Neutrophil (primary cell): ENCODE results near the gene ARL5A.

Source experiments
- H3K27ac ChIP-seq: fragments of 200-600 bp; sonication (generic); 2 replicates; pipeline ENCODE4 v1.5.1; 2016; ENCODE audit warnings: mild to moderate bottlenecking, moderate library complexity
- H3K27me3 ChIP-seq: fragments of 200-600 bp; sonication (generic); 2 replicates; pipeline ENCODE4 v1.6.0; 2016; ENCODE audit warnings: mild to moderate bottlenecking
- H3K36me3 ChIP-seq: fragments of 200-600 bp; sonication (generic); 2 replicates; pipeline ENCODE4 v1.5.1; 2017
- H3K4me1 ChIP-seq, 2 experiments: fragments of 200-600 bp in 1 of 2; sonication (generic) in 1 of 2; 1 replicate in 1 of 2; 2 replicates in 1 of 2; pipeline versions ENCODE4 v1.5.1 to v1.6.1; 2013 to 2016; ENCODE audit warnings: low read depth in 1 of 2, low read length in 1 of 2, mild to moderate bottlenecking in 1 of 2, moderate library complexity in 1 of 2; ENCODE audit not compliant: control insufficient read depth in 1 of 2, insufficient read depth in 1 of 2
- H3K4me3 ChIP-seq, 2 experiments: fragments of 200-600 bp in 1 of 2; sonication (generic) in 1 of 2; 1 replicate in 1 of 2; 2 replicates in 1 of 2; pipeline ENCODE4 v1.5.1; 2013 to 2016; ENCODE audit warnings: low read depth in 1 of 2, low read length in 1 of 2, mild to moderate bottlenecking in 1 of 2, moderate library complexity in 1 of 2
- H3K9me3 ChIP-seq: fragments of 200-600 bp; sonication (generic); 2 replicates; pipeline ENCODE4 v1.5.1; 2016
- TF ChIP-seq, protein P1 (sequence below): fragments of 200-600 bp; sonication (generic); IDR thresholded peaks from 2 replicates; pipeline ENCODE4 v1.5.1; 2016; ENCODE audit warnings: antibody characterized with exemption

The ARL5A gene

DNA sequence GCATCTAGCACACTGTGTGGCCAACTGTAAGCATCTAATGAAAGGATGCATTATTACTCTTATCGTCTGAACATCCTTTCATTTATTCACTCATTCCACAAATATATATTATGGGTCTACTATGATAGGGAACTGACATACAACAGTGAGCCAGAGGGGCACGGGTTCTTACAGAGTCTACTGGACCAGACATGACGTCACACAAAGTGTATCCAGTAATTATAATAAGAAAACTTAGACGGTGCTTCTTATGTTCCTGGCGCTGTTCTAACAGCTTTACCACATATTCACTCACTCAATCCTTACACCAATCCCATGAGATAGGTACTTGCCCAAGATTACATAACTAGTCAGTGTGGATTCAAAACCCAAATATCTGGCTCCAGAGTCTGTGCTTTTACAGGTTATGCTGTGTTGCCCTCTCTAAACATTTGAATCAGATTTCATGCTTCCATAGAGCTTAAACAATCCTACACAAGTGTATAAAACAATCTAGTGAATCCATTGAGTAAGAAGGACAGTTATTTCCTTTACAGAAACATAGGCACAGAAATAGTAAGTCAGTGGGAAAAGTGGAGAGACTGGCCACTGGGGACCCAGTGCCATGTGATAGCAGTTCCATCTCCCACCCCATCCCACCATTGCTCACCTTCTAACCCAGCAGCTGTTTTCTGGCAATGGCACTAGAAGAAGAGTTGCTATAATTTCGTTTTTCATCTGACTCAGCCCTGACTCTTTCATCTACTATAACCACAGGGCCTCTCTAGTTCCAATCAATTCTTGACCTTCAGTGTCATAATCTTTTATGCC lies 24.2 kb upstream of the ARL5A start:
- TF ChIP-seq, protein P1, sequence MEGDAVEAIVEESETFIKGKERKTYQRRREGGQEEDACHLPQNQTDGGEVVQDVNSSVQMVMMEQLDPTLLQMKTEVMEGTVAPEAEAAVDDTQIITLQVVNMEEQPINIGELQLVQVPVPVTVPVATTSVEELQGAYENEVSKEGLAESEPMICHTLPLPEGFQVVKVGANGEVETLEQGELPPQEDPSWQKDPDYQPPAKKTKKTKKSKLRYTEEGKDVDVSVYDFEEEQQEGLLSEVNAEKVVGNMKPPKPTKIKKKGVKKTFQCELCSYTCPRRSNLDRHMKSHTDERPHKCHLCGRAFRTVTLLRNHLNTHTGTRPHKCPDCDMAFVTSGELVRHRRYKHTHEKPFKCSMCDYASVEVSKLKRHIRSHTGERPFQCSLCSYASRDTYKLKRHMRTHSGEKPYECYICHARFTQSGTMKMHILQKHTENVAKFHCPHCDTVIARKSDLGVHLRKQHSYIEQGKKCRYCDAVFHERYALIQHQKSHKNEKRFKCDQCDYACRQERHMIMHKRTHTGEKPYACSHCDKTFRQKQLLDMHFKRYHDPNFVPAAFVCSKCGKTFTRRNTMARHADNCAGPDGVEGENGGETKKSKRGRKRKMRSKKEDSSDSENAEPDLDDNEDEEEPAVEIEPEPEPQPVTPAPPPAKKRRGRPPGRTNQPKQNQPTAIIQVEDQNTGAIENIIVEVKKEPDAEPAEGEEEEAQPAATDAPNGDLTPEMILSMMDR: no peak
- Histone ChIP-seq H3K27ac (no peak overlapping the region), H3K9me3 (no peaks in the 10 kb centered on the region), H3K27me3 (no peaks in the 10 kb centered on the region), H3K4me3 (no peak overlapping the region), H3K36me3 (no peaks in the 10 kb centered on the region), H3K4me1 (no peaks in the 10 kb centered on the region)

- H3K36me3 ChIP-seq: no peaks in the 10 kb centered on the region
- TF ChIP-seq, protein P1: no peak
- H3K4me3 ChIP-seq: no peak overlapping the region
- H3K27me3 ChIP-seq: no peaks in the 10 kb centered on the region
- H3K9me3 ChIP-seq: no peaks in the 10 kb centered on the region
- H3K4me1 ChIP-seq: no peaks in the 10 kb centered on the region
- no peak overlapping the region for H3K27ac ChIP-seq
Observed at GRCh38 chr2:151851761-151852160, 23.5 kb upstream of the ARL5A start.

DNA sequence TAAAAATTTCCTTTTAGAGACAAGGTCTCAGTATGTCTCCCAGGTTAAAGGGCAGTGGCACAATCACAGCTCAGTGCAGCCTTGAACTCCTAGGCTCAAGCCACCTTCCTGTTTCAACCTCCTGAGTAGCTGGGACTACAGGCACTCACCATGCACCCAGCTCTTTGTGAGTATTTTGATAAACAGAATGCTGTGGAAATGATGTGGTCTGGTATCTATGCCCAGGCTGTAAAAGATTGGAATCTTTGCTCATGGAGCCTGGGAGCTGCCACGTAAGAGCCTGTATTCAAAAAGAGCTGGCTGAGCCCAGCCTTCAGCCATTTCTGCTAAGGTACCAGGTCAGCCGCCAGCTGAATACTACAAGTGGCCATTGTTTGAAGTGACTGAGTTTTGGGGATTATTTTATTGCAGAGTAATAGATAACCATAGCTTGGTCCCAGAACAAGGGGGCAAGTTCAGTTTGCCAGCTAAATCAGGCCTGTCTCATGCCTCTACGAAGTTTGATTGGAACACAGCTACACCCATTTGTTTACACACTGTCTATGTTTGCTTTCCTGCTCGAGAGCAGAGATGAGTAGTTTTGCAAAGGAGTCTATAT lies 21.3 kb upstream of the ARL5A start:
- Histone ChIP-seq H3K27ac (no peak overlapping the region), H3K9me3 (no peaks in the 10 kb centered on the region), H3K27me3 (no peaks in the 10 kb centered on the region), H3K4me1 (no peaks in the 10 kb centered on the region), H3K36me3 (no peaks in the 10 kb centered on the region), H3K4me3 (no peak overlapping the region)
- TF ChIP-seq, protein P1: no peak

- H3K4me3 ChIP-seq: no peak overlapping the region
- H3K4me1 ChIP-seq: no peaks in the 10 kb centered on the region
- no peaks in the 10 kb centered on the region for H3K9me3 ChIP-seq
- TF ChIP-seq, protein P1: no peak
- no peak overlapping the region for H3K27ac ChIP-seq
- no peaks in the 10 kb centered on the region for H3K36me3 ChIP-seq
- no peaks in the 10 kb centered on the region for H3K27me3 ChIP-seq
Observed at GRCh38 chr2:151845884-151846283, 17.7 kb upstream of the ARL5A start.

DNA sequence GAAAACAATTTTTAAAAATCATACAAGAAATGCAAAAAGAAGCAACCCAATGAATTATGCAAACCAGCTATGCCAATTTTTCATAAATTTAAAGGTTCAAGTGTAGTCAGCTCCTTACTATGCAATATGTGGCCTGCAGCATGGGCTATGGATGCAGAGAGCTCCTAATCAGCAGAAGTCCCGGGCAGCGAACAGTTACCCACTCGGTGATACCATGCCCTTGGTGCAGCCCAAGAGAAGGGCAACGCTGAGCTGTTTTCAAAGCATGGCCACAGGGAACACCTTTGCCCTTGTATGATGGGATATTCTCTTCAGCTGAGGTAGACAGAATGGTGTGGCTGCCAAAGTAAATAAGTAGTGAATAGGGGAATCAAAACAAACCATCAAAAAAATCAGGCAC lies 17.3 kb upstream of the ARL5A start:
- H3K4me3 ChIP-seq: no peak overlapping the region
- H3K4me1 ChIP-seq: no peaks in the 10 kb centered on the region
- TF ChIP-seq, protein P1: no peak
- H3K36me3 ChIP-seq: no peaks in the 10 kb centered on the region
- H3K9me3 ChIP-seq: no peaks in the 10 kb centered on the region
- H3K27ac ChIP-seq: no peak overlapping the region
- H3K27me3 ChIP-seq: no peaks in the 10 kb centered on the region
